NOMO-1 (cell line): ENCODE measurements around the gene FYN.
"Not testable (repeated sequence)": the region's sequence is repeated elsewhere in the genome, so short reads cannot be mapped to it uniquely, and the experiment has no call there.

Source experiments
- DNase-seq, 2 experiments: peaks; one replicate each; lab custom pipeline; 2025; ENCODE audit not compliant: unreplicated experiment in 2 of 2; lab: John Stamatoyannopoulos, UW

FYN gene

DNA sequence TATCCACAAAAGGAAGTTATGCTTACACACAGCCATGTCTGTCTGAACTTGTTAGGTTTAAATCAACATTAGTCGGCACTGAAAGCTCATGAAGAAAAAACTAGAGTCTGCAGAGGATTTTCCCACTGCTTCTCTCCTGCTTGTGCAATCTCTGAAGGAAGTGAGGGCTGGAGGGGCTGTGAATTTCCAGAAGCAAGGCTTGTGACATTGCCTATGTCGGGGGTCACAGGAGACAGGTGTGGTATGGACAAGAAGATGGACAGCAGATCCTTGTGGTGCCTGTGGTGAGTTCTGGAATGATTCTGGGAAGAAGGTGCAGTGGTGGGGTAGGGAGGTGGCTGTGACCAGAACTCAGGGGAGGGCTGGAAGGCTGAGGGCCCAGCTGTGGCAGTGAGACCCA, 183.3 kb downstream of the FYN start:
- no peak for DNase-seq

DNA sequence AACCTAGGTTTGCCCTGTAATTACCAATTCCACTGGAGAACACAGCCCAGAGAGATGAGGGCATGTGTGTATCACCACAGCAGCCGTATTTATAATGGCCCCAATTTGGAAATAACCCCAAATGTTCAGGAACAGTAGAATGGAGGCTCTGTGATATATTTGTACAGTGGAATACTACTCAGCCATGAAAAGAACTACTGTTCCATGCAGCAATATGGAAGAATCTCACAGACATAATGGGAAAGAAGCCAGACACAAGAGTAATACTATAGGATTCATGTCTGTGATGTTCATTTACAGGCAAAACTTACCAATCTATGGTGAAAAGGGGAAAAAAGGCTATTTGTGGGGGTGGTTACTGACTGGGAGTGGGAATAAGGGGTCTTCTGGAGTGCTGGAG, 183.8 kb downstream of the FYN start:
- no peak for DNase-seq

DNA sequence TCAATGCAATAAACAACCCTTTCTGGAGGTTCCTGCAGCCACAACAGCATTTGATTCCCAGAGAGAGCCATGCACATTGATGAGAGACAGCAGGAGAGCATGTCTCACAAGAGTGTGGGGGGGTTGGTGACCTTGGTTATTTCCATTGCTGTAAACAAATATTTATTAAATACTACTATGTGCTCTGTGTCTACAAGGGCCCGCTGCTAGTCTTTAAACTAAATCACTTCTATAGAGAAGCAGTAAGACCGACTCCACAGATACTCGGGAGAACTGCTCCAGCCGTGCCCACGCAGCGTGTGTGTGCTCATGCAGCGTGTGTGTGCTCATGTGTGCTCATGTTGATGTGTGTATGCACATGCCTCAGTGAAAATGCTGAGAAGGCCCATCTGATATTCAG, 184.9 kb downstream of the FYN start:
- DNase-seq, result no peak

DNA sequence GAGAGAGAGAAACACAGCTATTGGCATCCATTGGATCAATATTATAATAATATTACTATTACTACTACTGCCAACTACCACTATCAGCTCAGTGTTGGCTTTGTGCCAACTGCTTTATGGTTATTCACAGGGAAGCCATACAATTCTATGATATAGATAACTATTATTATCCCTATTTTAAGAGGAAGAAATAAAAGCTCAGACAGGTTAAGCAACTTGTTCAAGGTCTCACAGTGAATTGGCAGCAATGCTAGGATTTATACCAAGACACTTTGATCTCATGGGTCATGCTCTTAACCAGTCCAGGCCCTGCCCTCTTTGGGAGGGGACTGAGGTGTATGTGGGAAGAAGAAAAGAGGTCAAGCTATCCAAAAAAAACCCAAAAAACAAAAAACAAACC, 185.6 kb downstream of the FYN start:
- no peak for DNase-seq

DNA sequence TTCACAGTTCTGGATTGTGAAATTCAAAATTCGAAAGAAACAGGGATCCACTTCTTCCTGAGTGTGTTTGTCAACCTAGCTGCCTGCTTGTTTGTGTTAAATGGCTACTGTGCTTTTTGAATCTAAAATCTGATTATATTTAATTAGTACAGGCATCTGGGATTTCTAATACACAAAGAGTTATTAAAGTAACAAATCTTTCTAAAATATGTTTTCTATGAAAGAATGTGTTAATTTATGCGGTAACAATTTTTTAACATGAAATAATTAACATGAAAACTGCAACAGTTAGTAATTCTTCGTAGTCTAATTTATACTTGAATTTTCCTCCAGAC, 186.4 kb downstream of the FYN start:
- no peak for DNase-seq

DNA sequence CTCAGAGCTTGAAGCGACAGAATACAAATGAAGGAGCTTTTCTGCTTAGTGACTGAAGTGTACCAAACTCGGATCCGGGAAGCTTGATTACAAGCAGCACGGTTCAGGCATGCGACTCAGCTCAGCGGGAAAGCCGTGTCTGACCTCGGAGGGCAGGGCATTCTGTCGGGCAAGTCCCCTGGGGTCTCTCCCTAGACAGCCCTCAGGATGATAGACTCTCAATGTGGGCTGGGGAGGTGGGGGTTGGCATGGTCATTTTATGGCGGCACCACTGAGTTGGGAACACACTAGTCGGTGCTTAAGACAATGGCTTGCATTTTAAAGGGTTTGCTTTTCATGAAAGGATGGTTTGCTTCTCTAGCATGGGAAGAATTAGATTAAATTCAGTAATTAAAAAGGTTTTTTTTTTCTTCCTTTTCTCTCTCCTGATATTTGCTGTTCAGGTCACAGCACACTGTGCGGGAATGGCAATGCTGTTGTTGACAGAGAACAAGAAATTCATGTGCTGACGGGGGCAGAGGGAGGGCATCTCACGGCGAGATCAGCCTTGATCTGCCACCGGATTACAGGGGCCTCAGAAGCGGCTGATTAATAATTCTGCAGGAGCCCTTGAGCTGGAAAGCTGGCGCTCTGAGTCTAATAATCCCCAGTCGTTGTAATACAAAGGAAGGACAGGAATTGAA, 186.9 kb downstream of the FYN start:
- DNase-seq, result no peak

DNA sequence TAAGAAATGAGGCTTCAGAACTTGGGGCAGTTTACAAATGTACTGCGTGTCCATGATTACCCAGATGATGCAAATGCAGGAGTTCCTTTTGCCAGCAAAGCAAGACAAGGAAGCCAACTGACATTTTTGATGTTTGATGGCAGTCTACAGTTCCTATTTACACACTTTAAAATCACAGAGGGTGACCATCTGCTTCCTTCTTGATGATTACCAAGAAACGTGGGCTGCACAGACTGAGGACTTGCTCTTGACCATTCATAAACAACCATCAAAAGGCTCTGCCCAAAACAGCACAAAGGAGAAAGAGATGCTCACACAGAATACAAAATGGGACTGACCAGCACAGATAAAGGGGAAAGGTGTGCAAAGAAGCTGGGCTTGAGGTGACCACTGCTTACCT, 187.7 kb downstream of the FYN start:
- no peak for DNase-seq

DNA sequence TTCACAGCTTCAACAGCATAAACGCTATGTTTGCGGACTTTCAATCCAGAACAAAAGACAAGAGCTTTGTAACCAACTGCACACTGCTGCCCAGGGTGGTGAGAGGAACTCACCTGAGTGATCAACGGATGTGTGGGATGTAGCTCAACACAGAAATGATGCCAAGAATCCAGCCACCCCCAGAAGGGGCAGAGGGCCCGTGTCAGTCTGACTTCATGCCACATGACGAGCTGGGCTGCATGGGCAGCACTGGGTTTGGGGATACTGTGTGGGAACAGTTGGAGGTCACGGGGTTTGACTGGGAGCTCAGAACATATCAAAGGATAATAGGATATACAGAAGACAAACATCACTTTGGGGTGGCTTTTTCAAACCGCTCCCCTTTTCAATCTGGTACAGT, 188.2 kb downstream of the FYN start:
- no peak for DNase-seq

DNA sequence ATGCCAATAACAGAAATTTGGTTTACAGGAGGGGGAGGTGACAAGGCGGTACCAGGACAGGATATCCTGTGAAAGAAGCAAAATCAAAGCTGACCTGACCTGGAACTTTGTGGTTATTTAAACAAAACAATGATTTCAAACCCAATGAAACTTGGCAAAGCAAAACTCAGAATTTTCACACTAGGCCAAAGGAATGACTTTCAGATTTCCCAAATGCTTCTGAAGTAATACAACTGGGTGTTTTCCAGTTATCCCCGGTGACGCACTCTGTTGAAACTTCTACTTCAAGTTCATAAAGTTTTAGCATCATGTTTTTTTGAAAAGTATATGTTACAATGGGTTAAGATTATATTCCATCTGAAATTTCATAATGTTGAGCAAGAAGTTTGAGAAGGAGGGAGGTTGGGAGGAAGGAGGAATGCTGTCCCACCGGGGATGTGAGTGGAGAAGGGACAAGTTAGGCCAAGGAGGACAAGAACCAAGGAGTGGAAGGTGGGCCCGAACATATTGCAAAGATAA, 189.4 kb downstream of the FYN start:
- DNase-seq, result no peak

DNA sequence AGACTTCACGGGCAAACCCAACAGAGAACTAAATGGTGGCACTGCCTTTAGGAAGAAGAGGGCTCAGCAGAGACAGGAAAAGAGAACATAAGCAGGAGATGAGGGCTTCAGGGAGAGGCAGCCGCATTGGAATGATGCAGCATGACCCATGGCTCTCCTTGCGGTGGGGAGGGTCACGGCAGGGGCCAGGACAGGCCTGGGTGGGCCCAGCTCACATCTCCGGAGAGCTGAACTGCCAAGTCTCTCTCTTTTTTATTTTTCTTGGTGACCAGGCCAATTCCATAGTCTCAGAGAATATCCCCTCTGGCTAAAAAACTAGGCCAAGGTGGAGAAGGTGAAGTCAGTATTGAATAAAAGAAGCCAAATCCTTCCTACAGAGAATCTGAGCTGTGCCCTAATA, 190.1 kb downstream of the FYN start:
- DNase-seq, result no peak

DNA sequence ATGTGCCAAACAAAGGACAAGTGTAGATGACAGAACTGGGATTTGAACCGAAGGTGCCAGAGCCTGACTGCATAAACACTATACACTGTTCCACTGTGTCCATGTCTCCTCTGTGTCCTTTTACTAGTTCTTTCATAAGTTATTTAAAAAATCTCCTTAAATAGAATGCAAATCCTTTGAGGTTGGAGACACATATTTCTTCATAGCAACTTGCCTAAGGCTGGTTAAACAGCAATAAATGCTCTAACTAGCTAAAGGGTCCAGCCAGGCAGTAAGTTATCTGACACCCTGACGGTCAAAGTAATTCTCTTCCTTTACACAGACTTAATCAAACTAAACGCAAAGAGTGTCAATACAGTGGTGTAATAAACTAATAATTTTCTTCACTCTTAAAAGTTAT, 191.4 kb downstream of the FYN start:
- DNase-seq, result no peak

DNA sequence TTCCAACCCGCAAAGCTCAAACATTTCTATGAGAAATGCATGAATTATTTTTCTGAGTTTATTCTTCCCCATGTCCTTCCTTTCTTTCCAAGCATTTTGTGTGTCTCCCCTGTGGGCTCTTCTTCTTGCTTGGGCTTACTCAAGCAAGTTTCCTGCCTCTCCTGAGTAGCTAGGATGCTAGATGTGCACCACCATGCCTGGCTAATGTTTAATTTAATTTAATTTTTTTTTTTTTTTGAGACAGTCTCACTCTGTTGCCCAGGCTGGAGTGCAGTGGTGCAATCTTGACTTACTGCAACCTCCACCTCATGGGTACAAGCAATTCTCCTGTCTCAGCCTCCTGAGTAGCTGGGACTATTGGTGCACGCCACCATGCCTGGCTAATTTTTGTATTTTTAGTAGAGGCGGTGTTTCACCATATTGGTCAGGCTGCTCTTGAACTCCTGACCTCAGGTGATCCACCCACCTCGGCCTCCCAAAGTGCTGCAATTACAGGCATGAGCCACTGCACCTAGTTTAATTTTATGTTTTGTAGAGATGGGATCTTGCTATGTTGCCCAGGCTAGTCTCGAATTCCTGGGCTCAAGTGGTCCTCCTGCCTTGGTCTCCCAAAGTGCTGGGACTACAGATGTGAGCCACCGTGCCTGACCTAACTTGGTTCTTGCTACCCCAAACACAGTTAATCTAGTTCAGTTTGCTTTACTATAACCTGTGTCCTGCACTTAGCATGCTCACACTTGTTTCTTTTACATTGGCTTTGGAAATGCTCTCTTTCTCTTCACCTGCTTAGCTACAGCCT, 192.2 kb downstream of the FYN start:
- not testable (repeated sequence) for DNase-seq

DNA sequence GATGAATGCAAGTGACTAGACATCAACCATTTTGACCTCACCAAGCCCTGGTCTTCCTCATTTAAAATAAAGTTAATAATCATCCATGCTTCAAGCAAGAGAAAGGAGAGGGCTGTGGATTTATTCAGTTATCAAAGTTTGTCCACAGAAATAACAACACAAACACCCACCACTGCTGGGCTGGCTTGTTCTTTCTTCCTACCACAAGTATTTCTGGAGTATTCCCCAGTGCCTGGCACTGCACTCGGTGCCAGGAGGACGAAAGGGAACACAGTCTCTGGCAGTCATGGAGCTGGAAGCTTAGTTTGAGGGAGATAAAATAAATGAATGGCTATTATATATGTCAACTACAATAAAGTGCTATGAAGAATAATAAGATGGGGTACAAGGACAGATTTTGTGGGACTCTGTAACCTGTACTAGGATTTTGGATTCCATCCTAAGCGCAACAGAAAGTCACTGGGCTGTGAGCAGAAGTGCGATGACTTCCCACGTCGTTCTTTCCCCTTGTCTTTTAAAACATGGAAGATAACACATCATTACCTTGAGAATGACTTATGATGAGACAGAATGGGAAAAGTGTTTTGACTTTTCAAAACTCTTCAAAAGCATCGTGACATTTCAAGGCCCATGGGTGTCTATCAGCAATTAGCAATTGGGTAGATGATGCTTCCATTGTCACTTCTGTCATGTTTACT, 193.1 kb downstream of the FYN start:
- no peak for DNase-seq

DNA sequence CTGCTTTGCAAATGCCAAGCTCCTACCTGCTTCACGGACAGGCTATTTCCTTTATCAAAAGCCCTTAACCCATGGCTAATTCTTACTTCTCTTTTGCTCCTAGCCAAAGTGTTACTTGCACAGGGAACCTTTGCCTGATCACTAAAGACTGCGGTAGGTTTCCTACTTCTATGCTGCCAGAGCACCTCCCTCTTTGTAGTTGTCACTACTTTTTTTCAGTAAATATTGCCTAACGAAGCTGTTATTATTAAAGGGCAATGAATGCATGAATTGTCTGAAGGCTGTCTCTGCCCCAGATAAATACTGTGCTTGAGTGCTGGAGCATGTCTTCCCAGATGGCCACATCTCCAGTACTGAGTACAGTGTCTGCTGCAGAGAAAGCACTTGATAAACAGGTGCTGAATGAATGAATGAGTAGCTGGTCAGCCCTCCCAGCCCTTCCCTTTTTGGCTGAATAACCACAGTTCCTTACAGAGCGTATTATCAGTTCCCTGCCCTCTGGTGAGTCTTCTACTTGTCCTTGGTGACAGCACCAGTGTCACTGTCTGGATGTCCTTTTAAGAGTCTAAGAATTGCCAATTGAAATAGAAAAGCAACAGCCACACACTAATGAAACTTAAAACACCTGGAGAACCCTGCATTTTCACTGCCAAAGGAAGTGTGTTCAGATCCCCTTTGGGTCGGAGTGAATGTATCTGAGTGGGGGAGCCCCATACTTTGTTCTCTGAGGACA, 194.0 kb downstream of the FYN start:
- DNase-seq, result no peak

DNA sequence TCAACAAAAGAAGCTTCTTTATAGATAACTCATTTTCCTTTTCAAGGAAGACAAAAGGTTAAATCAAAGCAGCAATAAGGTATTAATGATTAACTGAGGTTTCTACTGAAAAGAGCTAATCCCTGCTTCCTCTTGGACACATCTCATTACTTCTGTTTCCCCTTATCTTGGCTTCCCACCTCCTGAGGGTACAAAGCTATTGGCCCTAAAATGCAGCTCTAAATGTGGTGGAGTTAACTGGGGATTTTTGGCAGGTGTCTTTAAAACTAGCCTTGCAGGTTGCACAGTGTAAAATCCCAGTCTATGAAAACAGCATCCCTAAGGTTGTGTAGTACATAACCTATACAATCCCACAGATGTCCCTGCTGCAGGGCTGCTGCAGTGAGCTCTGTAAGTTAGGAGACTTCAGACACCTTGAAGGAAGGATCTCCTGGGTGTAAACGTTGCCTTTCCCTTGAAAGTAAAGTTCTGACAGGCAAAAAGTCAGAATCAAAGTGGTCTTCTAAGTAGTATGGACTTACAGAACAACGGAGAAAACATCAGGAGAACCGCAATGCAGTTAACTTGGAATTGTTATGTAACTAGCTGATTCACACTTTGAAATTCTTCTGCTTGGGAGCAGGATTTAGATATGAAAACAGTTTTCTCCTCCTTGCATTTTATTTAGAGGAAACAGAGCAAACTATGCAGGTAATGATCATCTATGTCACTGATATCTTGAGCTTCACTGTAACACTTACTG, 195.8 kb downstream of the FYN start:
- DNase-seq, result no peak

DNA sequence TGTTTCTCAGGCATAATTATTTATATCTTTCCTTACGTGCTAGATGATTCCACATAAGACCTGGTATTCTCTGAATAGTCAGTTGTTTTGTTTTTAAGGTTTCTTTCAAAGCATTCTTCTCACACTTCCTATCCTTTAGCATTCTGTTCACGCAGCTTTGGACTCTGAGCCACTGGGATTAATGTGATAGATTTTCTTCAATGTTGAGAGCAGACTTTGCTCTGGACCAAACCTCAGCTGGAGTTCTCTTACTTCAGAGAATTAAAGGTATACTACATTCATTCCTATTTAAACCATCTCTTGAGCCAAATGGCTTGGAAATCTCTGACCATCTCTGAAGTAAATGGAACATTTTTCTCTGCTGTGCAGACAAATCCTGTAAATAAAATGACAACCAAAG, 196.9 kb downstream of the FYN start:
- no peak for DNase-seq

DNA sequence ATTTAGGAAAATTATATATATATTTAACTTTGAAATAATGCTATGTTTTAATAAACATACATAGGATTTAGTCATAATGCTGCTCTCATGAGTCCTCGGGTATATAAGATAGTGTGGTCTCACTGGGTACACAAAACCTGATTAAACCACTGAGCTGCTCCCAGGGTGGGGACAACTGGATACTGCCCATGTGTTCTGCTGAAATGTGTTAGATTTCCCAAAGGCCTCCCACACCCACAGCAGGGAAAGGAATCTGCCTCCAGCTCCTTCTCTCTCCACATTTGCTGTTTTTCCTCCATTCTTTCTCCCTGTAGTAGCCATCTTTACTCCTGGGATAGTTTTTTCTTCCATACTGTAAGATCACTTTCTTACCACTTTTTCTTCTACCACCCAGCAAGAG, 198.4 kb downstream of the FYN start:
- no peak for DNase-seq

DNA sequence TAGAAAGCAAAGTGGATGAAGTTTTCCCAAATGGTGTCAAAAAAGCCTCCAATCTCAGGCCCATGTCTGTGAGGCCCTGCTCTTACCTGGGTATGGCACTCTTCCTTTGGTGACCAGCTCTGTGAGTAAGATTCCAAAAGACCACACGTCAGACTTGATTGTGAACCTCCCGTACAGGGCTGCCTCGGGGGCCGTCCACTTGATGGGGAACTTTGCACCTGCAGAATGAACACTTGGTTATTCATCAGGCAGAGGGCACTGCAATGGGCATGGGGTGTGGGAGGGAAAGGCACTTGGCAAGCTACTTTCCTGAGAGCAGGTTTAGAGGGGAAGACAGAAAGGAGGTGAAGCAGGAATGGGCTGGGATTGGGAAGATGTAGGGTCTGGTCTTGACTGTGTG, 198.8 kb downstream of the FYN start:
- no peak for DNase-seq

DNA sequence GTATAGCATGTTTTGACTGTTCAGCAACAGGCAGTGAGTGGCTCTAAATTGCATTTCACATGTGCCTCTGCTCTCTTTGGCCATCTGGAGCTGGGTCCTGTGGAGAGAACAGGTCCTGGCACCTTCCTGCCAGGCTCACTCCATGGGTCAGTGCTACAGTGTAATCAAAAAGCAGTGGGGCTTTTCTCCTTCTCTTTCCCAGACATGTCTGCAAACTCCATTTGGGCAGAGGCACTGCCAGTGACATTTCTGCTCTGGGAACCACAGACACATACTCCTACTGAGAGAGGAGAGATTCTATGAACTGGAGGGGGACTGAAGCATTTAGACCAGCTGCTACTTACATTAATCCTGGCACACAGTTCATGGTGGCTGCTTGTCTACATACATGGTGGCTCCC, 199.3 kb downstream of the FYN start:
- no peak for DNase-seq

DNA sequence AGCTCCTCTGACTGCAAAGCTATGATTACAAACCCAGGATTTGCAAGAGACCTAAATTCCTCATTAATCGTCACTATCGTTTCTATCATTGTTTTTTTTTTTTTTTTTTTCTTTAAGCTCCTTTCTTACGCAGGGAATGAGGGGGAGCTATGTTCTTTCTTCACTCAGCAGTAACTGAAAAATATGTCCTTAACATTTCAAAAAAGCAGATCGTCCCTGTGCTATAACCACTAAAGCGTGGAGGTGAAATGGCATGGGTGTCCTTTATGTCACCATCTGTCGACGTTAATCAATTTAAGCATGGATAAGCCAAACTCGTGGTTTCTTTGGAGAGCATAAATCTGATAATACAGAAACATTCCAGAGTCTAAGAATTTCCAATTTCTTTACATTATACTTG, 199.7 kb downstream of the FYN start:
- no peak for DNase-seq
